Testis (tissue), 2 donors: ENCODE results near the gene CIDEB.

Experiments used
- CTCF ChIP-seq, 3 experiments: fragments of 450-650 bp in 2 of 3; fragments of 200-600 bp in 1 of 3; sonication (generic) in 1 of 3; IDR thresholded peaks; one replicate each; pipeline ENCODE4 v1.5.1; 2016 to 2019; ENCODE audit warnings: antibody characterized with exemption in 3 of 3, mild to moderate bottlenecking in 2 of 3, moderate library complexity in 1 of 3
- POLR2A ChIP-seq: fragments of 450-650 bp; IDR thresholded peaks from one replicate; pipeline ENCODE4 v1.6.1; 2017; ENCODE audit warnings: antibody characterized with exemption, mild to moderate bottlenecking, moderate library complexity

GRCh38 chr14:24308342-24309124 lies 756 bp upstream of the CIDEB start:
- TF ChIP-seq CTCF (IDR thresholded peaks at IDR 0.05) (no peak), POLR2A (no peak)
